Myocyte (in vitro differentiated cells): ENCODE data around the gene DDX1. TPM values are rescaled to one million over a fixed set of nuclear protein-coding genes. Genes with fewer than 3 reads are reported as not detected.
"Not testable (repeated sequence)": the region's sequence is repeated elsewhere in the genome, so short reads cannot be mapped to it uniquely, and the experiment has no call there.

ENCODE experiments used
- DNase-seq: peaks from one replicate; pipeline ENCODE4 v3.0.0-alpha.2; 2012; ENCODE audit warnings: low read depth
- polyA plus RNA-seq: library from polyadenylated mRNA; unstranded; fragments of >200 nt; gene quantifications from one replicate; pipeline ENCODE4 v1.2.1, GENCODE V29; 2012; ENCODE audit warnings: missing spikeins
- total RNA-seq: library from RNA; depleted of rRNA; stranded (reverse); fragments of >200 nt; gene quantifications from 2 replicates; pipeline ENCODE4 v1.2.3, GENCODE V29; 2014

Gene DDX1
- total RNA-seq: 69.6 and 89.1 TPM in 2 replicates
- polyA plus RNA-seq: 53.5 TPM

DNA sequence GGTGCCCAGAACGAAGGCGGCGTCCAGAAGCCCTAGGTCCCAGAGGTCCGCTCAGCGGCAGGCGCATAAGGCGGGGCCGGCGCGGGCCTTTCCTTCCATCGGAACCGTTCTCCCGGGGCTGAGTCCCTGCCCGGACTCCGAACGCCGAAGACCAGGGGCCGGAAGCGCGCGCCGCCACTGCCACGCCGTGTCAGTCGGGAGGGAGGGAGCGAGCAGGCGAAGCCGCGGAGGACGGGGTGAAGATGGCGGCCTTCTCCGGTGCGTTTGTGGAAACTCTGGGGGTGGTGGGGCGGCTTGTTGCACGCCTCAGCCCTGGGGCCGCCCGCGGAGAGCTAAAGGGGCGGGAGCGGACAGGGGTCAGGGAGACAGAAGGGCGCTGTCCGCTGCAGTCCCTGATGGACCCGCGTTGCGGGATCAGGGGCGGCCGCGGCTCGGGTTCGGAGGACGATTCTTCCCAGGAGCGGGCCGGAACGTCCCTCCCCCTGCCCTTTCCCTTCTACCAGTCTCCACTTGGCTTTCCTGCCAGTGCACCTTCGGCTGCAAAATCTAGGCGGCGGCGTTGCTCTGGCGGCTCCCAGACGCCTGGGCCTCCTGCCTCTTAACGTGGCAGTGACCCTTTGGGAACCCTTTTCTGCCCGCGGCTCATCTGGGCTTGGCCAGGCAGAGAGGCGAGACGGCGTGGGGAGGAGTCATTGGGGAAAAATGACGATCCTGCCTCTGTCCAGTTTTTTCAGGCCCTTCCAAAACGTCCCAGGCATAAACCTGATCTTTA, at the start of gene DDX1:
Gene DDX1 (plus strand): TSS at position 177 of the 772 bp plus-strand sequence. CDS start 66 bp downstream, at position 243.
- DNase-seq: peak; percentile 88

DNA sequence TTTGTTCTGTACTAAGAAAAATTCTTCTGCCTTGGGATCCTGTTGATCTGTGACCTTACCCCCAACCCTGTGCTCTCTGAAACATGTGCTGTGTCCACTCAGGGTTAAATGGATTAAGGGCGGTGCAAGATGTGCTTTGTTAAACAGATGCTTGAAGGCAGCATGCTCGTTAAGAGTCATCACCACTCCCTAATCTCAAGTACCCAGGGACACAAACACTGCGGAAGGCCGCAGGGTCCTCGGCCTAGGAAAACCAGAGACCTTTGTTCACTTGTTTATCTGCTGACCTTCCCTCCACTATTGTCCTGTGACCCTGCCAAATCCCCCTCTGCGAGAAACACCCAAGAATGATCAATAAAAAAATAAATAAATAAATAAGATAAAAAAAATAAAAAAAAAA, 49.4 kb upstream of the DDX1 start:
- not testable (repeated sequence) for DNase-seq

DNA sequence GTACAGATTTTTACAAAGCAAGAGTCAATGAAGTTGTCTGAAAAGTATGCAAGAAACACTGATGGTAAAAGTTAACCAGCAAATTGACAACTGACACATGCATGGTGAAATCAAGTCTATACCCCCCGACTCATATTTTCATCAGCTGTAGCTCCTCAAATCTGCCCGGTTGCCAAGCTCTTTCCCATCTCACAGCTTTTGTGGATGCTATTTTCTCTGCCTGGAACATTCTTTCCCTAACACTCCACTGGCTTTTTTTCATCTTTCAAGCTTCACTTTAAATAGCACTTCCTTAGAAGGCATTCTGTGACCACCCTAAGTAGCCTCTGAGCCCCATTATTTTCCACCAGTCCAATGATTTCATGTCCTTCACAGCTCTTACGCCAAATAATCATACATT, 48.6 kb upstream of the DDX1 start:
- no peak for DNase-seq

DNA sequence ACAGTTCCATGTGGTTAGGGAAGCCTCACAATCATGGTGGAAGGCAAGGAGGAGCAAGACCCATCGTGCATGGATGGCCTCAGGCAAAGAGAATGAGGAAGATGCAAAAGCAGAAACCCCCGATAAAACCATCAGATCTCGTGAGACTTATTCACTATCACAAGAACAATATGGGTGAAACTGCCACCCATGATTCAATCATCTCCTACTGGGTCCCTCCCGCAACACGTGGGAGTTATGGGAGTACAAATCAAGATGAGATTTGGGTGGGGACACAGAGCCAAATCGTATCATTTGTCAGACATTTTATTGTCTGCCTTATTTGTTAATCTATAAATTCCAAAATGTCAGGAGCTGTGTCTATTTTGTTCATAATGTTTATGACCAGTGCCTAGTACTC, 48.1 kb upstream of the DDX1 start:
- DNase-seq: no peak

DNA sequence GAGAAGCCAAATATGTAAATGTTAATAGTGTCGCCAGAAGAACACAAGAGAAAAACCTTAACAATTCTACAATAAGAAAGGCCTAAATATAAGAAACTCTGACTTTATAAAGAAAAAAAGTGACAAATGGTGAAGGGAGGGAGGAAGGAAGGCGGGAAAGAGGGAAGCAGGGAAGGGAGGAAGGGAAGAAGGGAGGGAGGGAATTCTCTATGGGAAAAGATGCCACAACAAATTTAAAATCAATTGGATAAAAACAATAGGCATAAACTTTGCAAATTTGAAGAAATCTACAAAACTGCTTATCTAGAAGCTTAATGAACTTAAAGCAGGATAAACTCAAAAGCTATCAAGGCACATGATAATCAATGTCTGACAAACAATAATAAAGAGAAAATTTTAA, 47.4 kb upstream of the DDX1 start:
- DNase-seq: no peak

DNA sequence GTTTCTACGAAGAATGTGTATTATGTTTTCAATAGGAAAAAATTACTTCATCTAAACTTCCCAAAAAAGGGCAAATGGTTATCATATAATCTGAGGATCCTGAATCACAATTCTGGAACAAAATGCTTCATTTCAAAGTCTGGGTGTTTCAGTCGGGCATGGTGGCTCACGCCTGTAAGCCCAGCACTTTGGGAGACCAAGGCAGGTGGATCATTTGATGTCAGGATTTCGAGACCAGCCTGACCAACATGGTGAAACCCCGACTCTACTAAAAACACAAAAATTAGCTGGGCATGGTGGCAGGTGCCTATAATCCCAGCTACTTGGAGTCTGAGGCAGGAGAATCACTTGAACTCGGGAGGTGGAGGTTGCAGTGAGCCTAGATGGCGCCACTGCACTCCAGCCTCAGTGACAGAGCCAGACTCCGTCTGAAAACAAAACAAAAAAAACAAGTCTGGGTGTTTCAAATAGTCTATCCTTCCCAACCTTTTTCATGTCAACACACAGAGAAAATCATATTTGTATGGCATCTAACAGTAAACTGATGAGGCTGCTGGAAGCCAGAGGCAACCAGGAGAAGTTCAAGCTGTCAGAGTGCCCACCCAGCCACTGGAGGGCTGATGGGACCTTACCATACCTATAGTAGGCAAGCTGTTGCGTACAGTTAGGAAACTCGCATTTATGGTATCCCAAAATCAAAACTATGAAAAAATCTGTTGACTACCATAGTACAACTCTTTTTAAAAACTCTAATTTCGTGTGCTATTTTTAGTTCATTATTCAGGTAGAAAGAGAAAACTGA, 45.2 kb upstream of the DDX1 start:
- DNase-seq: no peak

DNA sequence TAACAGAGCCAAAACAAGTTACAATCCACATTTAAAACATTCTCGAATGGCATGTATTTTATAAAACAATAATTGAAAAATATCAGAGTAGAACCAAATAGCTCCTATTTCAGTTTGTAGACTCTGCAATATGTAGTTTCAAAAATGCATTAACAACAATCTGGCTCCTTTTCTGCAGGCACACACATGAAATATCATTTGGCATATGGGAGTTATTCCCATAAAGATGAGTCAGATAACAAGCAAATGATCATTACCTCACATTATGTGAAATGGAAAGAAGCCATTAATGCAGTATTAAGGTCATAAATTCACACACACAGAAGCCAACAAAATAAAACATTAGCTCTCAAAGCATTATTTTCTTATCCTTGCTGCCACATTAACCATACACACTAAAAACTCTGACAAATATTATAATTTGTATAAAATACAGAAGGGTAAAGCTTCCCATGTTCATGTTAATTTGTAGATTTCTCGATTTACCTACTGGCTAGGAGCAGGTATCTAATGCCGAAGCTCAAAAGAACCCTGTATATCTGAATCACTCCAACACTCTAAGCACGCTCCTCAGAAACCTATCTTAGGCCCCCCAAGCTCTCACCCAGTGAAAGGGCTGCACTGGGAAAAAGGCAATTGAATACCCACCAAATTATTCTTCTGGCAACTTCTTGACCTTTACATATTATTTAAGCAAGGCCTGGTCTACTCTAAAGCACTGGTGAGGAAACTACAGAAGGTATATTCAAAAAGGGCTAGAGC, 44.4 kb upstream of the DDX1 start:
- DNase-seq: no peak

DNA sequence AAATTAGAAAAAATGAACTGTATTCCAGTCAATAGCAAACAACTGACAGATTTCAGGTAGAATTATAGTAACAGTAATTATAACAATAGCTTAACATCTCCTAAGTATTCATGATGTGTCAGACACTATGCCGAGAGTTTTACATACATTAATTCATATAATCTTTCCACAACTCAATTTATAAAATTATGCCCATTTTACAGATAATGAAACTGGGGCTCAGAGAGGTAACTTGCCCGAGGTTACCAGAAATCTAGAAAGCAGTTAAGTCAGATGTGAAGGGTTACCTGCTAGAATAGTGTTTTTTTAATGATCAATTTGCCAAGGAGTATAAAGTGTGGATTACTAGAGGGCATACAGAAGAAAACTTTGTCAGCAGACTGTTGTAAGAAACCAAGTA, 42.7 kb upstream of the DDX1 start:
- DNase-seq: no peak

DNA sequence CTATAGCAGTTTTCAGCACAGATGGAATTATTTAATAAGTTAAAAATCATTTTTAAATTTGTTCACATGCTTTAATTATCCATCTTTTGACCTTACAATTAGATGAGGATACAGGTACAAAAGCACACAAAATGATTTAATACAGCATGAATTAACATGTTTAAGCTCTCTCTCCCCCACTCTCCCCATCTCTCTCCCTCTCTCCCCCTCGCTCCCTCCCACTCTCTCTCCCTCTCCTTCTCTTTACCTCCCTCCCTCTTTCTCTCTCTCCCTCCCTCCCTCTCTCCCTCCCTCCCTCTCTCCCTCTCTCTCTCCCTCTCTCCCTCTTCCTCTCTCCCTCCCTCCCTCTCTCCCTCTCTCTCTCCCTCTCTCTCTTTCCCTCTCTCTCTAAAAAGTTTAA, 38.1 kb upstream of the DDX1 start:
- DNase-seq: no peak

DNA sequence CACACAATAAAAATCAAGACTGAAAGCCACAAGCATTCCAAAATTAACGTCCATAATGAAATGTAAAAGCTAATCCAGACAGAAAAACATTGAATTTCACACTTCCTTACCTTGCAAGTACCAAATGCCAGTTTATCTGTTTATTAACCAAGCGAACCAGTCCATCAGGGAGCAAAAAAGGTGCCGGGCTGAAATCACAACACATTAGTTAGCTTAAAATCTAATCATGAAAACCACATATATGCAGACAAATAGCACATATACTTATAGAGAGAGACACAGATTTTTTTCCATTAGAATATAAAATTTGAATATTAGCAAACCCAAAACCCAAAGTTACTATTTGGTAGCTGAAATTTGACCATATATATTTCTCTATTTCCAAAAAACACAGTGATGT, 37.7 kb upstream of the DDX1 start:
- no peak for DNase-seq

DNA sequence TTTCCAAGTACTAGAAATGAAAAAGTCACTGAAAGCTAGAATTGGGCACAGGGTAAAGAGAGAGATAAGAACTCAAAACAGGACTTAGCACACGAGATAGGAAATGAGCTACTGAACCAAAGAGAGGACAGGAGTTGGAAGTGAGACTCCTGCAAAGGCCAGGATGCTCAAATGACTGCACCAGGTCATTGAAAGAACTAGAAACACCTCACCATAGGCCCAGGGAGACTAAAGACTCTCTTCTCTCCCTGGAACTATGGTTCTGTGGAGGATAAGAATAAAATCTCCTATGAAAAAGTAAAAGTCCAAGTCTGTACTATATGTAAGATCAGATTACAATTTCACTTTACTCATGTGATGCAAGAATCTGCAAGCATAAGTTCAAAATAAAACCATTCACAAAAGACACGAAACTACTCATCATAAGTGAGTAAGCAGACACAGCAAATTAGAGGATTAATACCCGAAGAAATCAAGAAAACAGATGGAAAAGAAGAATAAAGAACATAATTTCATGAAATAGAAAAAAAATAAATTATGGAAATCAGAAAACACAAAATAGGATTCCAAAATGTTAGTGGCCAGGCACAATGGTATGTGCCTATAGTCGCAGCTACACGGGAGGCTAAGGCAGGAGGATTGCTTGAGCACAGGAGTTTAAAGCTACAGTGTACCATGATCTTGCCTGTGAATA, 37.0 kb upstream of the DDX1 start:
- no peak for DNase-seq

DNA sequence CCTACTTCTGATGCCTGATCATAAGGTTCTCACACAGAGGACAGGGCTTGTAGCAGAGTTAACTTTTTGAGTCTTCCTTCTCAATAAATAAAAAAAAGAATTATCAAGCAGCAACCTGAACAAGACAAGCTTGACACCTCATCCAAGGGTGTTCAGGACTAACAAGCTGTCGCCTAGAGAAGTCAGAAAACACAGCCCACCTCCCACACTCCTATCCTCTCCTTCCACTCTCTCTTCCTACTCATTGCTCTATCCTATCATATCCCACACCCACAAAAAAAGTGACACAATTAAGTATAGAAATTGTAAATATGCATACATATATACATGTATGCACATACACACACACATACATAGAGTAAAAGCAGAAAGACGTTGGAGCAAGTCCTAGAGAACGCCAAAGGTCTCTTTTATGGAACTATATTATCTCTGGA, 35.9 kb upstream of the DDX1 start:
- no peak for DNase-seq

DNA sequence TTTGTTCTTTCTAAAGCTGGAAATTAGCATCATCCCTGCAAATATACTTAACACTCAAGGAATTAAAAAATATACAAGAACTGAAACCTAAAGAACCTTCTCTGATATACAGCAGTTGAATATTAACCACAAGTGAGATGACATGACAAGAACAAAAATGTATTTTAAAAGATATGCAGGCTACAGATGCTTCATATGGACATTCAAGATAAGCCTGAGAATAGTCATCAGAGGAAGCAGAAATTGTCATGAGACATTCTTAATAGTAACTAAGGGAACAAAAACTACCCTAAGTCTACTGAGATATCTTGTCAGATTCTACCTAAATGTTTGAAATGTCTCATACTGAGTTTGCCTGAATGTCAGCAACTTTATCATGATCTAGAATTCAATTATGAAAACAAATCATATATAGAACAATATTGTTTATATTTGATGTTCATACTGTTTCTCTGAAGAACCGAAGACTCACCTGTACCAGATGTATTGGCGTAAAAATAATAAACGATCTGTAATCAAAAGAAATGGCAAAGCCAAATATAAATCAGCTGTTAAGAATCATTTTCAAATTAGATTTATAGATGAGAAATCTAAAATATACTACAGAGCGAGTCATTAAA, 35.2 kb upstream of the DDX1 start:
- no peak for DNase-seq

DNA sequence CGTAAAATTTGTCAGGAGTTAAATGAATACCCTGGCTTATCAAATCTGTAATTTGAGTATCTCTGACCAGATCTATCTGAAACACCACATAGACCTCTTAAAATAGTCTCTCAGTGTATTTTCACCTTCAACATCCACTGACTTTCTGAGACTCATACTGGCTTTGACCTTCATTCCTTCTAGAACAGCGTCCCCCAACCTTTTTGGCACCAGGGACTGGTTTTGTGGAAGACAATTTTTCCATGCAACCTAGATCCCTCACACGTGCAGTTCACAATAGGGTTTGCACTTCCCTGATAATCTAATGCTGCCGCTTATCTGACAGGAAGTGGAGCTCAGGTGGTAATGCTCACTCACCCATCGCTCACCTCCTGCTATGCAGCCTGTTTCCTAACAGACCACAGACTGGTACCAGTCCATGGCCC, 33.8 kb upstream of the DDX1 start:
- no peak for DNase-seq

DNA sequence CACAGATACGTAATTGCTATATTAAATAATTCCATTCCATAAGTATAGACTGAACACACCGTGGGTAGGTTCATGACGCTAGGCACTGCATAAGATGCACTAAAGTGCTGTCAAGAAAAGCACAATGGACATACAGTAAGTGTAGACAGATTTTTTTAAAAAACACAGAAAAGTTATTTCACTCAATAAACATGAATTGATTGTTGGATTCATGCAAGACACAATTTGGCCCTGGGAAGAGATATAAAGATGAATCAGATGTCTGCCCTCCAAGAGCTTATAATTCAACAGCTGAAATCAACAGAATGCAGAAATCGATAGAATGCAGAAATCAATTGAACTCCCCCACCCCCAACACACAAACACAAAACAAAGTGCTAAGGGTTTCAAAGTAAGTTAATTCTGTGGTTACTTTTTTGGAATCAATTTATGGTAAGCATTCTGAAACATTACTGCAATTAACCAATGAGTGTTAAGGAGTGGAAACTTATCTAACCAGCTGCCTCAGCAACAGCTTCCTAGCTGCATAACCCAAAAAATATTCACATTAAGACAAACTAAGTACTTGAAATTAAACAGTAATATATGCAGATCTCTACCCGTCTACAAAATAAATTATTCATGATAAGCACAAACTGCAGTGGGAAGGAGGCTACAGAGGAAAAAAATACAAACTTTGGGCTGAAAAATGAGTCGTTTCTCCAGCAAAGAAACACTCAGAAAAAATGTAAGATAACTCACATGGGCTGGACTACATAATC, 32.1 kb upstream of the DDX1 start:
- no peak for DNase-seq

DNA sequence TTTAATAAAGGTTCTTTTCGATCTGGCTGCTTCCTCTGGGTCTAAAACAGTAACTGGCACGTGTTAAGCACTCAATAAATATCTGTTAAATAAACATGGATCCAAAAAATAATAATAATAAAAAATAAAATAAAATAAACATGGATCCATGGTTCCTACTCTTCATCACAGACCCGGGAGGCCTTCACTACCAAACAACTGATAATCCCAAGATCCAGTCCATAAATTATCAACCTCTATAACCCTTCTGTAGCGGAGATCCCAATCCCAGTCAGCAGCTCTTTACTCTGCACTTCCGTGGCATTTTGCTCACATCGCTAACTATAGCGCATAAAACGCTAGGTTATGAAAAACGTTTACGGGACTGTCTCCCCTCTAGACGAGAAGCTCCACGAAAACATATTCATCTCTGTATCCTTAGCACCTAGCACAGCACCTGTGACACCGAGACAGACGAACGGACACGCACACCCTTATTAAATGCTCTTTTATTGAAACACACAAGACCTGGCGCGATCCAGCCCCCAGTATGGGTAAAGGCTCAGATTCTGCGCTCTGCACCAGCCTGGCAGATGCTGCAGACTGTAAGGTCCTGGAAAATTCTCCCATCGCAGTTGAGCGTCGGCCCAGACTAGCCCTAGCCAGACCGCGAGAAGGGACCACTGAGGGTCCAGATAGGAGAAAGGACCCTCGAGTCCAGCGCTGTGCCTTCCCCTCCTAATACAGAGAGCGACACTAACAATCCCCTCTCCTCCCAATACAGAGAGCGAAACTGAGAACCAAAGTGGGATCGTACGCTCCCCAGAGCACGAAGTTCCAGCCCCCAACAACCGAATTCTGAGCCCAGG, 31.3 kb upstream of the DDX1 start:
- peak; percentile 38 for DNase-seq

DNA sequence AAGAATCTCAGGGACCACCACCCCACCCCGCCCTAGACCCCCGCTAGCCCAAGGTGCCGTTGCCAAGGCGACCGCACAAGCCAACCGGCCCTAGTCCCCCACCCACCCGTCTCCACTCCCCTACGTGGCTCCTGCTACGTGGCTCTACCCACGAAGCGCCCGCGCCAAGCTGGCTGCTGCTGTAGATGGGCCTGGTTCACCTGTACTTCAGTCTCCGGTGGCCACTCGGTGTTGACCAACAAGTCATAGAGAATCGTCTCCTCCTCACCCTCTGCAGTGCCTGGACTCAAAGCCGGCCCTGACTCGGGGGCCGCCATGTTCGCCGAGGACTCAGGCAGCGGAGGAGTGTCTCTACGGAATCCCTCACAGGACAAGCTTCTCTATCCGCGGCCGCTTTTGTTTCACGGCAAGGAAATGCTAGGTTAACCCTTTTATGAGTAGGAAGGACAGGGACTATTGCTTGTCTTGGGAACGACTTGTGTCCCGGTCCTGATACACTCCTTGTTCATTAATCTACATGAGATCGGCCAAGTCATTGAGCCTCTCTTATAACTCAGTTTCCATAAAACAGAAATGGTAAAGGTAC, 30.6 kb upstream of the DDX1 start, which contains the start of gene NBAS:
Gene NBAS (minus strand): TSS at position 347 of the 586 bp plus-strand sequence. CDS start 30 bp downstream, at position 317.
- peak; percentile 93 for DNase-seq

DNA sequence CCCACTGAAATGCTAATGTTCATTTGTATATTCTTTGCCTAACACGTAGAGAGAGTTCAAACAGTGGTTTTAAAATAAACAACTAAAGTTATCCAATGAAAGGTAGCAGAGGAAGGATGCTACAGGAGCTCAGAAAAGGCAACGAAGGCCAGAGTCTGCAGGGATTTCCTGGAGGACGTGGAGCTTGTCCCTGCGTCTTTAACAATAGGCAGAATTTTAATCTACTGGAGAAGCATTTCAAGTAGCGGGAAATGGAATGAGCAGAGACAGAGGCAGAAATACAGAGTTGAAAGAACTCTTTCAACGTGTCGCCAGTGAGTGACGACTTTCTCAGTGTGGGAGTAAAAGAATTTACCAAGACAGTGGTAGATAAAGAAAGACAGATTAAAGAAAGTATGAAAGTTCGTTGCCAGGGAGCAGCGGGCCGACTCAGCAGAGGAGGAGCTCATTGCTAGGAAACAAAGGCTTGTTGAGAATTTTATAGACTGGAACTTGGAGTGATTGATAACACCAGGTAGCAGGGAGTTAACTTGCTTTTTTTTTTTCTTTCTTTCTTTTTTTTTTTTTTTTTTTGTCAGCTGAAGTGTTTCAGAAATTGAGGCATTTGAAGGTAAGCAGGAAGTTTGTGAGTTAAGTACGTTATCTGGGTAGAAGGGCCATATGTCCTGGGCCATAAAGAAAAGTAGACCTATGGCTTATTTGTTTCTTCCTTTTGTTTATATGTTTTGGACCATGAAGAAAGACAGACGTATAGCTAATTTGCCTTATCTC, 29.9 kb upstream of the DDX1 start:
- peak; percentile 54 for DNase-seq
